K562 (cell line): ENCODE data around the gene AARSD1. TPM values are rescaled to one million over a fixed set of nuclear protein-coding genes. Genes with fewer than 3 reads are reported as not detected.

ENCODE experiments used
- ARID3A ChIP-seq: IDR thresholded peaks from 2 replicates; pipeline ENCODE4 v1.6.1; 2012; ENCODE audit warnings: low read depth, low read length, improper control_type of control experiment, borderline replicate concordance
- BHLHE40 ChIP-seq: IDR thresholded peaks from 2 replicates; pipeline ENCODE4 v1.6.1; 2011; ENCODE audit warnings: low read length, improper control_type of control experiment
- EP300 ChIP-seq: IDR thresholded peaks from 2 replicates; pipeline ENCODE4 v1.6.1; 2012; ENCODE audit warnings: low read length, improper control_type of control experiment
- GTF2F1 ChIP-seq: IDR thresholded peaks from 2 replicates; pipeline ENCODE4 v1.6.1; 2011; ENCODE audit warnings: low read depth, low read length, improper control_type of control experiment
- HBP1 ChIP-seq: fragments of 450-650 bp; formaldehyde crosslinking; IDR thresholded peaks from 2 replicates; pipeline ENCODE4 v1.4.0; 2022; ENCODE audit warnings: missing genetic modification characterization
- KDM5B ChIP-seq: fragments of 200-600 bp; sonication (generic); IDR thresholded peaks from 2 replicates; pipeline ENCODE4 v1.6.1; 2012; ENCODE audit warnings: low read depth, mild to moderate bottlenecking, moderate library complexity, low read length, control low read depth, inconsistent platforms; ENCODE audit not compliant: insufficient replicate concordance
- MYC ChIP-seq, 2 experiments: fragments of 250-450 bp in 1 of 2; sonication (Bioruptor Pico) in 1 of 2; IDR thresholded peaks; 2 replicates each; pipeline versions ENCODE4 v1.5.1 to v1.6.1; 2012 to 2021; ENCODE audit warnings: low read depth in 2 of 2, borderline replicate concordance in 1 of 2, improper control_type of control experiment in 1 of 2, low read length in 1 of 2, mild to moderate bottlenecking in 1 of 2, moderate library complexity in 1 of 2
- NBN ChIP-seq: fragments of 450-650 bp; IDR thresholded peaks from 2 replicates; pipeline ENCODE4 v1.6.1; 2016; ENCODE audit warnings: low read depth, mild to moderate bottlenecking
- RB1 ChIP-seq: fragments of 450-650 bp; IDR thresholded peaks from 2 replicates; pipeline ENCODE4 v1.6.1; 2017; ENCODE audit warnings: low read depth, mild to moderate bottlenecking
- SIX5 ChIP-seq, 2 experiments: IDR thresholded peaks; 2 replicates each; pipeline ENCODE4 v1.6.1; 2011; ENCODE audit warnings: low read length in 2 of 2, borderline replicate concordance in 1 of 2, low read depth in 1 of 2, mild to moderate bottlenecking in 1 of 2, moderate library complexity in 1 of 2; ENCODE audit not compliant: insufficient read depth in 1 of 2
- SP1 ChIP-seq: sonication (generic); formaldehyde crosslinking; IDR thresholded peaks from 2 replicates; pipeline ENCODE4 v1.8.1; 2022; ENCODE audit warnings: mild to moderate bottlenecking, missing genetic modification reagents
- TBL1XR1 ChIP-seq, 2 experiments: IDR thresholded peaks; 2 replicates each; pipeline ENCODE4 v1.6.1; 2012; ENCODE audit warnings: improper control_type of control experiment in 2 of 2, low read length in 2 of 2, mild to moderate bottlenecking in 1 of 2
- ZBTB43 ChIP-seq: sonication (generic); formaldehyde crosslinking; IDR thresholded peaks from 2 replicates; pipeline ENCODE4 v1.8.0; 2023; ENCODE audit warnings: mild to moderate bottlenecking, missing genetic modification reagents
- ZKSCAN1 ChIP-seq: fragments of 150-350 bp; IDR thresholded peaks from 2 replicates; pipeline ENCODE4 v1.6.1; 2016; ENCODE audit warnings: low read depth, low read length
- ZNF431 ChIP-seq: sonication (generic); formaldehyde crosslinking; IDR thresholded peaks from 2 replicates; pipeline ENCODE4 v1.8.0; 2022; ENCODE audit warnings: mild to moderate bottlenecking, missing genetic modification reagents
- ZNF511 ChIP-seq: sonication (generic); formaldehyde crosslinking; IDR thresholded peaks from 2 replicates; pipeline ENCODE4 v1.8.0; 2022; ENCODE audit warnings: mild to moderate bottlenecking, missing genetic modification reagents
- polyA plus RNA-seq, 8 experiments: library from polyadenylated mRNA; depleted of rRNA in 4 of 8; stranded (reverse) in 5 of 8; unstranded in 3 of 8; fragments of >200 nt; fragmentation: Nextera tagmentation in 2 of 8; fragmentation: Illumina TruSeq in 1 of 8; extraction: Ambion mirVana in 2 of 8; extraction: Trizol in 1 of 8; gene quantifications; 2 replicates each; pipeline versions ENCODE4 v1.2.1 to v1.2.3, GENCODE V29; 2011 to 2014; ENCODE audit warnings: inconsistent platforms in 1 of 8, missing spikeins in 1 of 8
- total RNA-seq, 7 experiments: library from RNA; depleted of rRNA in 6 of 7; stranded (reverse); fragments of >200 nt in 6 of 7; fragmentation: Illumina TruSeq in 2 of 7; extraction: Trizol in 2 of 7; gene quantifications; 2 replicates each; pipeline versions ENCODE4 v1.2.1 to v1.2.3, GENCODE V29; 2011 to 2021; ENCODE audit warnings: low replicate concordance in 1 of 7

The AARSD1 gene
- total and polyA plus RNA-seq, 9 of the 15 experiments (the other 6 are each of a cell fraction or from before 2014, with no cell fraction given), result 51.7 to 98.5 (median 68.6) TPM

- peak; percentile 56; the same call in 1 of the 2 replicates for TF ChIP-seq ZNF511
- no peak for TF ChIP-seq HBP1 (CRISPR knock-in tag)
- peak; percentile 98 for TF ChIP-seq ZKSCAN1
- peak; percentile 97 for TF ChIP-seq SP1
- peak; percentile 88 for TF ChIP-seq RB1
- peak; percentile 99 for TF ChIP-seq MYC (IDR thresholded peaks at IDR 0.05; ENCODE audit: low read depth, low read length)
- peak; percentile 77 for TF ChIP-seq MYC (CRISPR knock-in tag; IDR thresholded peaks at IDR 0.05; ENCODE audit: borderline replicate concordance, low read depth)
- peak; percentile 89; the same call in 1 of the 2 replicates for TF ChIP-seq ARID3A
- TF ChIP-seq KDM5B, result peak; percentile 83
- TF ChIP-seq ZBTB43 (CRISPR knock-in tag), result no peak
- peak; percentile 82 for TF ChIP-seq GTF2F1
- TF ChIP-seq SIX5 (IDR thresholded peaks at IDR 0.05; ENCODE audit: borderline replicate concordance in 1 of 2, insufficient read depth in 1 of 2, low read depth in 1 of 2, low read length in 2 of 2), result peak; percentile 64 to 69; a peak in 3 of 4 replicates
- TF ChIP-seq BHLHE40, result peak; percentile 96
- peak; percentile 86 to 89 for TF ChIP-seq TBL1XR1 (IDR thresholded peaks at IDR 0.05; ENCODE audit: low read length in 2 of 2)
- TF ChIP-seq ZNF431 (CRISPR knock-in tag), result peak; percentile 38; the same call in 1 of the 2 replicates
- peak; percentile 81 for TF ChIP-seq EP300
- TF ChIP-seq NBN, result peak; percentile 97; the same call in 1 of the 2 replicates
These were observed 34.0 kb upstream of the AARSD1 start, which contains the start of gene RPL27 (continued) for GRCh38 chr17:42997984-42998938.
